H1 (cell line): Measurements from ENCODE around the gene GRIK1. TPM values are rescaled to one million over a fixed set of nuclear protein-coding genes. Genes with fewer than 3 reads are reported as not detected.

ENCODE experiments used
- CTCF ChIA-PET: fragments of 300-600 bp; sonication (Branson Sonifier 250); formaldehyde crosslinking; loops from one replicate; lab custom pipeline; 2021; ENCODE audit not compliant: partially characterized antibody; lab: Charles Lee
- POLR2A ChIA-PET: fragments of 300-600 bp; sonication (Branson Sonifier 250); formaldehyde crosslinking; loops from one replicate; lab custom pipeline; 2021; ENCODE audit warnings: inconsistent platforms; ENCODE audit not compliant: partially characterized antibody; lab: Charles Lee
- DNase-seq, 2 experiments: peaks; one replicate each; pipeline versions ENCODE4 v3.0.0 to v3.0.0-alpha.2; 2010 to 2022; ENCODE audit warnings: low spot score in 2 of 2, low read depth in 1 of 2, mixed read lengths in 1 of 2
- FAIRE-seq: peaks from 2 replicates; lab custom pipeline; 2011; peaks lifted over from hg19 to GRCh38; lab: Jason Lieb, UNC
- H2AFZ ChIP-seq: 2 replicates; pipeline ENCODE4 v1.8.1; 2012; ENCODE audit warnings: low read length, inconsistent platforms
- H2AK5ac ChIP-seq: 2 replicates; pipeline ENCODE4 v1.6.1; 2013; ENCODE audit warnings: low read depth, low read length
- H2BK120ac ChIP-seq: replicated peaks from 2 replicates; pipeline ENCODE3; 2013; ENCODE audit warnings: low read depth, low read length, inconsistent platforms
- H2BK12ac ChIP-seq: 2 replicates; pipeline ENCODE4 v1.6.1; 2013; ENCODE audit warnings: low read depth, low read length
- H2BK15ac ChIP-seq: 2 replicates; pipeline ENCODE4 v1.6.1; 2013; ENCODE audit warnings: low read length
- H2BK20ac ChIP-seq: 2 replicates; pipeline ENCODE4 v1.6.1; 2013; ENCODE audit warnings: low read length
- H2BK5ac ChIP-seq: 2 replicates; pipeline ENCODE4 v1.6.1; 2013; ENCODE audit warnings: low read depth, low read length
- H3K14ac ChIP-seq: 2 replicates; pipeline ENCODE4 v1.6.1; 2013; ENCODE audit warnings: inconsistent platforms; ENCODE audit not compliant: insufficient read length
- H3K18ac ChIP-seq: 2 replicates; pipeline ENCODE4 v1.6.1; 2013; ENCODE audit warnings: low read length; ENCODE audit errors: extremely low read depth
- H3K23ac ChIP-seq: 2 replicates; pipeline ENCODE4 v1.6.1; 2013; ENCODE audit warnings: inconsistent platforms; ENCODE audit not compliant: insufficient read length
- H3K23me2 ChIP-seq: 2 replicates; pipeline ENCODE4 v1.6.1; 2013; ENCODE audit warnings: low read depth, low read length
- H3K27ac ChIP-seq: 2 replicates; pipeline ENCODE4 v1.6.1; 2011; ENCODE audit warnings: low read depth, low read length, inconsistent platforms
- H3K27me3 ChIP-seq, 4 experiments: replicated peaks in 1 of 4; 1 replicate in 1 of 4; 2 replicates in 3 of 4; pipeline versions ENCODE4 v1.6.1 to v1.8.1; 2011 to 2013; ENCODE audit warnings: low read length in 3 of 4, mild to moderate bottlenecking in 3 of 4, inconsistent platforms in 2 of 4, mixed read lengths in 2 of 4, moderate library complexity in 1 of 4; ENCODE audit not compliant: control insufficient read depth in 3 of 4, insufficient read depth in 3 of 4; ENCODE audit errors: extremely low read depth in 1 of 4
- H3K36me3 ChIP-seq, 4 experiments: 2 replicates each; pipeline versions ENCODE4 v1.6.1 to v1.8.1; 2011 to 2013; ENCODE audit warnings: mild to moderate bottlenecking in 4 of 4, low read length in 3 of 4, moderate library complexity in 2 of 4, control low read depth in 1 of 4, inconsistent platforms in 1 of 4; ENCODE audit not compliant: insufficient read depth in 4 of 4, control insufficient read depth in 2 of 4
- H3K4ac ChIP-seq: replicated peaks from 2 replicates; pipeline ENCODE3; 2013; ENCODE audit warnings: low read length, low read depth, mixed read lengths, inconsistent platforms; ENCODE audit not compliant: insufficient read length
- H3K4me1 ChIP-seq, 4 experiments: replicated peaks in 1 of 4; 1 replicate in 1 of 4; 2 replicates in 3 of 4; pipeline versions ENCODE4 v1.6.1 to v1.8.1; 2011 to 2013; ENCODE audit warnings: low read length in 3 of 4, inconsistent platforms in 2 of 4, mixed read lengths in 1 of 4; ENCODE audit not compliant: insufficient read depth in 4 of 4, control insufficient read depth in 3 of 4
- H3K4me2 ChIP-seq, 2 experiments: 2 replicates each; pipeline versions ENCODE4 v1.6.1 to v1.8.1; 2011 to 2013; ENCODE audit warnings: low read depth in 2 of 2, low read length in 2 of 2, control low read depth in 1 of 2, inconsistent platforms in 1 of 2, mild to moderate bottlenecking in 1 of 2; ENCODE audit not compliant: insufficient read depth in 1 of 2
- H3K4me3 ChIP-seq, 4 experiments: fragments of 200-600, 300-600 bp in 1 of 4; sonication (generic), shearing (Covaris generic), sonication (Bioruptor Twin) in 1 of 4; 2 replicates each; pipeline versions ENCODE4 v1.5.1 to v1.8.1; 2011 to 2016; ENCODE audit warnings: low read length in 4 of 4, low read depth in 3 of 4, control low read depth in 2 of 4, inconsistent platforms in 2 of 4, mild to moderate bottlenecking in 2 of 4, mixed read lengths in 1 of 4, moderate library complexity in 1 of 4; ENCODE audit not compliant: insufficient read depth in 2 of 4; ENCODE audit errors: extremely low read depth in 1 of 4
- H3K56ac ChIP-seq: replicated peaks from 2 replicates; pipeline ENCODE3; 2013; ENCODE audit warnings: low read depth, mild to moderate bottlenecking, mixed read lengths, low read length, inconsistent platforms; ENCODE audit not compliant: insufficient read length
- H3K79me1 ChIP-seq: 2 replicates; pipeline ENCODE4 v1.6.1; 2013; ENCODE audit warnings: low read depth, low read length, control low read depth
- H3K79me2 ChIP-seq, 2 experiments: 2 replicates each; pipeline versions ENCODE4 v1.6.1 to v1.8.1; 2012 to 2013; ENCODE audit warnings: low read length in 2 of 2, mild to moderate bottlenecking in 2 of 2, inconsistent platforms in 1 of 2; ENCODE audit not compliant: insufficient read depth in 2 of 2, control insufficient read depth in 1 of 2
- H3K9ac ChIP-seq, 4 experiments: replicated peaks in 1 of 4; 1 replicate in 1 of 4; 2 replicates in 3 of 4; pipeline versions ENCODE4 v1.6.1 to v1.8.1; 2011 to 2013; ENCODE audit warnings: low read depth in 3 of 4, low read length in 3 of 4, control low read depth in 2 of 4, mild to moderate bottlenecking in 2 of 4, moderate library complexity in 2 of 4, inconsistent platforms in 1 of 4; ENCODE audit errors: extremely low read depth in 1 of 4
- H3K9me3 ChIP-seq, 2 experiments: 2 replicates each; pipeline versions ENCODE4 v1.6.1 to v1.8.1; 2012 to 2013; ENCODE audit warnings: mild to moderate bottlenecking in 2 of 2, moderate library complexity in 2 of 2, control low read depth in 1 of 2, inconsistent platforms in 1 of 2, low read depth in 1 of 2, low read length in 1 of 2, mixed read lengths in 1 of 2; ENCODE audit not compliant: insufficient read depth in 2 of 2
- H4K20me1 ChIP-seq, 2 experiments: replicated peaks in 1 of 2; 2 replicates each; pipeline versions ENCODE3 to v1.8.1; 2011 to 2013; ENCODE audit warnings: inconsistent platforms in 2 of 2, low read length in 2 of 2, mild to moderate bottlenecking in 1 of 2; ENCODE audit not compliant: insufficient read depth in 2 of 2, control insufficient read depth in 1 of 2
- H4K5ac ChIP-seq: 2 replicates; pipeline ENCODE4 v1.6.1; 2013; ENCODE audit warnings: low read length, low read depth, mixed read lengths, inconsistent platforms; ENCODE audit not compliant: insufficient read length
- H4K8ac ChIP-seq: 2 replicates; pipeline ENCODE4 v1.8.0; 2013; ENCODE audit warnings: mild to moderate bottlenecking, moderate library complexity, low read length, inconsistent platforms; ENCODE audit not compliant: insufficient read depth; ENCODE audit errors: extremely low read depth
- H4K91ac ChIP-seq: replicated peaks from 2 replicates; pipeline ENCODE3; 2013; ENCODE audit warnings: low read length, mixed read lengths, inconsistent platforms; ENCODE audit not compliant: insufficient read length
- BACH1 ChIP-seq: IDR thresholded peaks from 2 replicates; pipeline ENCODE4 v1.6.1; 2012; ENCODE audit warnings: low read length, improper control_type of control experiment
- BRCA1 ChIP-seq: IDR thresholded peaks from 2 replicates; pipeline ENCODE4 v1.6.1; 2012; ENCODE audit warnings: low read depth, low read length, improper control_type of control experiment
- CHD2 ChIP-seq: IDR thresholded peaks from 2 replicates; pipeline ENCODE4 v1.6.1; 2012; ENCODE audit warnings: low read length, improper control_type of control experiment
- CTCF ChIP-seq, 3 experiments: IDR thresholded peaks; 1 replicate in 2 of 3; 2 replicates in 1 of 3; pipeline versions ENCODE4 v1.5.1 to v1.6.1; 2011; ENCODE audit warnings: low read length in 3 of 3, mild to moderate bottlenecking in 3 of 3, inconsistent platforms in 2 of 3, low read depth in 1 of 3, moderate library complexity in 1 of 3; ENCODE audit not compliant: insufficient read depth in 1 of 3; ENCODE audit errors: control extremely low read depth in 1 of 3
- JUN ChIP-seq: IDR thresholded peaks from 2 replicates; pipeline ENCODE4 v1.6.1; 2011; ENCODE audit warnings: low read depth, mild to moderate bottlenecking, improper control_type of control experiment, low read length
- JUND ChIP-seq: IDR thresholded peaks from 2 replicates; pipeline ENCODE4 v1.6.1; 2011; ENCODE audit warnings: mild to moderate bottlenecking, improper control_type of control experiment, low read length
- KDM1A ChIP-seq: fragments of 200-600, 300-600 bp; sonication (generic); IDR thresholded peaks from 2 replicates; pipeline ENCODE4 v1.7.1; 2016; ENCODE audit warnings: mild to moderate bottlenecking, low read length, borderline replicate concordance
- NANOG ChIP-seq: IDR thresholded peaks from 2 replicates; pipeline ENCODE4 v1.6.1; 2011; ENCODE audit warnings: low read length, low read depth, mild to moderate bottlenecking, inconsistent platforms; ENCODE audit not compliant: insufficient read depth, poor library complexity, severe bottlenecking
- SP1 ChIP-seq: IDR thresholded peaks from 2 replicates; pipeline ENCODE4 v1.6.1; 2011; ENCODE audit warnings: low read depth, low read length
- TAF1 ChIP-seq: IDR thresholded peaks from 2 replicates; pipeline ENCODE4 v1.6.1; 2011; ENCODE audit warnings: mild to moderate bottlenecking, low read depth, low read length
- TBP ChIP-seq: IDR thresholded peaks from 2 replicates; pipeline ENCODE4 v1.6.1; 2011; ENCODE audit warnings: low read depth, low read length, improper control_type of control experiment
- ZNF274 ChIP-seq: IDR thresholded peaks from 2 replicates; pipeline ENCODE4 v1.7.0; 2012; ENCODE audit warnings: low read length, borderline replicate concordance; ENCODE audit errors: extremely low read depth
- WGBS, 2 experiments: shearing (Covaris generic) in 1 of 2; methylation state at CpG; one replicate each; pipeline versions ENCODE4 v1.1.6 to v1.1.7; 2013 to 2015; ENCODE audit warnings: low lambda C conversion rate in 2 of 2, mixed read lengths in 2 of 2, inconsistent platforms in 1 of 2, low coverage in 1 of 2, missing lambda C conversion rate in 1 of 2; ENCODE audit not compliant: insufficient replicate concordance in 2 of 2, insufficient coverage in 1 of 2, insufficient read length in 1 of 2; ENCODE audit errors: extremely low coverage in 1 of 2, missing lambda C conversion rate in 1 of 2; 5-methylcytosine and 5-hydroxymethylcytosine counted together
- polyA plus RNA-seq, 7 experiments: library from polyadenylated mRNA; depleted of rRNA in 3 of 7; stranded (reverse) in 5 of 7; unstranded in 2 of 7; fragments of >200 nt in 5 of 7; fragments of 200-250 nt in 2 of 7; gene quantifications; 1 replicate in 5 of 7; 2 replicates in 1 of 7; 4 replicates in 1 of 7; pipeline versions ENCODE4 v1.2.1 to v1.2.3, GENCODE V29; 2011 to 2013; ENCODE audit warnings: missing spikeins in 2 of 7, mixed read lengths in 2 of 7
- total RNA-seq: library from RNA; stranded (reverse); fragmentation: NEBNext Ultra II Directional; extraction: Animal tissue kit (Norgen Biotek cat#: 25700); gene quantifications from 2 replicates; pipeline ENCODE4 v1.2.1, GENCODE V29; 2021

GRIK1 gene
- total and polyA plus RNA-seq, 2 of the 8 experiments (the other 6 are each of a cell fraction or from before 2014, with no cell fraction given): 0.11 to 0.32 TPM

- Histone ChIP-seq H3K14ac (no peak overlapping the region), H3K4me1 (no peaks in the 10 kb centered on the region), H3K23me2 (no peaks in the 10 kb centered on the region), H2BK15ac (no peak overlapping the region), H3K9me3 (peaks cover 5 to 6% of the 10 kb centered on the region in 2 experiments; a peak in 1 of 4 replicates), H3K18ac (no peak overlapping the region), H2BK120ac (no peak overlapping the region), H3K27me3 (no peaks in the 10 kb centered on the region), H3K4ac (no peak overlapping the region), H3K9ac (no peak overlapping the region), H2BK5ac (no peak overlapping the region), H3K36me3 (no peaks in the 10 kb centered on the region), H2BK12ac (no peak overlapping the region), H2BK20ac (no peak overlapping the region), H3K4me3 (no peak overlapping the region), H4K91ac (no peak overlapping the region), H3K56ac (no peak overlapping the region), H2AFZ (no peak overlapping the region), H3K79me2 (no peaks in the 10 kb centered on the region), H4K20me1 (no peaks in the 10 kb centered on the region), H4K5ac (no peak overlapping the region), H2AK5ac (no peak overlapping the region), H3K4me2 (no peak overlapping the region), H3K27ac (no peak overlapping the region), H4K8ac (no peak overlapping the region), H3K79me1 (no peaks in the 10 kb centered on the region), H3K23ac (no peak overlapping the region)
- TF ChIP-seq SP1: no peak
- TF ChIP-seq JUND: no peak
- no peak for TF ChIP-seq TBP
- no peak for TF ChIP-seq BACH1
- no peak for TF ChIP-seq CTCF (IDR thresholded peaks at IDR 0.05; ENCODE audit: control extremely low read depth in 1 of 3, insufficient read depth in 1 of 3, low read depth in 1 of 3, low read length in 3 of 3)
- TF ChIP-seq BRCA1: no peak
- no peak for TF ChIP-seq CHD2
- no peak for TF ChIP-seq ZNF274
- TF ChIP-seq KDM1A: no peak
- no peak for TF ChIP-seq NANOG
- no peak for TF ChIP-seq TAF1
- no peak for TF ChIP-seq JUN
- no peak for DNase-seq
- 93% methylated on average over 10 of the region's 10 CpGs; no CpG with 5 or more reads in 1 of the 2 experiments for WGBS, 2 experiments
- CTCF ChIA-PET: no interaction called here
- FAIRE-seq: no peak
- POLR2A ChIA-PET: no interaction called here
Measured at GRCh38 chr21:29985866-29986265, 46.1 kb upstream of the GRIK1 start.
